ACC112 (cell line): ENCODE results near the gene ADCY2.

Source experiments
- H2AFZ ChIP-seq: fragments of 200-600 bp; sonication (generic); one replicate; pipeline ENCODE4 v1.6.0; 2017; ENCODE audit warnings: antibody characterized with exemption, low read length; ENCODE audit not compliant: unreplicated experiment
- H3K27ac ChIP-seq: fragments of 200-600 bp; sonication (generic); 2 replicates; pipeline ENCODE4 v1.5.1; 2014; ENCODE audit warnings: low read depth, mild to moderate bottlenecking, antibody characterized with exemption, low read length, moderate library complexity
- H3K27me3 ChIP-seq: fragments of 200-600 bp; sonication (generic); 2 replicates; pipeline ENCODE4 v1.6.1; 2014; ENCODE audit warnings: mild to moderate bottlenecking, antibody characterized with exemption, low read length, moderate library complexity, mixed read lengths; ENCODE audit not compliant: insufficient read depth
- H3K36me3 ChIP-seq: fragments of 200-600 bp; sonication (generic); 2 replicates; pipeline ENCODE4 v1.6.1; 2016; ENCODE audit warnings: mild to moderate bottlenecking, antibody characterized with exemption, low read length, moderate library complexity, mixed read lengths; ENCODE audit not compliant: insufficient read depth
- H3K4me1 ChIP-seq: fragments of 200-600 bp; sonication (generic); one replicate; pipeline ENCODE4 v1.6.1; 2016; ENCODE audit warnings: low read length, mixed read lengths; ENCODE audit not compliant: insufficient read depth, unreplicated experiment, control insufficient read depth
- H3K4me3 ChIP-seq: fragments of 200-600 bp; sonication (generic); 2 replicates; pipeline ENCODE4 v1.5.1; 2014; ENCODE audit warnings: mild to moderate bottlenecking, low read depth, low read length
- H3K79me2 ChIP-seq: fragments of 200-600 bp; sonication (generic); one replicate; pipeline ENCODE4 v1.6.0; 2016; ENCODE audit warnings: low read length; ENCODE audit not compliant: control insufficient read depth, unreplicated experiment, insufficient read depth

ADCY2 gene

GRCh38 chr5:7473115-7473514 lies 77.2 kb downstream of the ADCY2 start:
- Histone ChIP-seq H3K79me2 (no peaks in the 10 kb centered on the region), H3K27ac (no peak overlapping the region), H3K4me1 (no peaks in the 10 kb centered on the region)

DNA sequence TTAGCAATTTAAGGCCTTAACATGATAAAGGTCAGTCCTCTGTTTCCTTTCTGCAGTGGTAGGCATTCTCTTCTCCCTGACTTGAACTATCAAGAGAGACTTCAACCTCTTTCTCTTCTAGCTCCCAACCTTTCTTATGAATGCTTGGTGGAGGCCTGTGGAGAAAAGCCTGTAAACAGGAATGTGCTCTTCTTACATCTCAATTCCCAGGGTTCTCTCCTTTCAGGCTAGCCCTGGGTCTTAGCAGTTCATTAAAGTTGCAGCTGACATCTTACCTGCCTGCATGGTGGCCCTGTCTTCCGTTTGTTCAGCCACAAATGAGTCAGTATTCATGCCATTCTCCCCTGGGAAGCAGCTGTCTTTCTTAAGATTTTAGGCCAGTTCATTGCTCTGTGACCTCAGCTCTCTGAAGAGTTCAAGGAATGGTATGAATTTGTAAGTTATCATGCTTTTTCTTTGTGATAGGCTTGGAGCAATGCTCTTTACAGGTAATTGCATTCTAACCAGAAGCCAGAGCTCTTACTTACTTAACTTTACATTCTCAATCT lies 77.8 kb downstream of the ADCY2 start:
- H3K4me1 ChIP-seq: no peaks in the 10 kb centered on the region
- H2AFZ ChIP-seq: no peak overlapping the region
- H3K27ac ChIP-seq: no peak overlapping the region
- H3K27me3 ChIP-seq: no peaks in the 10 kb centered on the region
- no peak overlapping the region for H3K4me3 ChIP-seq
- H3K79me2 ChIP-seq: no peaks in the 10 kb centered on the region
- H3K36me3 ChIP-seq: no peaks in the 10 kb centered on the region

More at GRCh38 chr5:7473115-7473514, 77.2 kb downstream of the ADCY2 start:
- Histone ChIP-seq H3K27me3 (no peaks in the 10 kb centered on the region), H2AFZ (no peak overlapping the region), H3K4me3 (no peak overlapping the region), H3K36me3 (no peaks in the 10 kb centered on the region)

DNA sequence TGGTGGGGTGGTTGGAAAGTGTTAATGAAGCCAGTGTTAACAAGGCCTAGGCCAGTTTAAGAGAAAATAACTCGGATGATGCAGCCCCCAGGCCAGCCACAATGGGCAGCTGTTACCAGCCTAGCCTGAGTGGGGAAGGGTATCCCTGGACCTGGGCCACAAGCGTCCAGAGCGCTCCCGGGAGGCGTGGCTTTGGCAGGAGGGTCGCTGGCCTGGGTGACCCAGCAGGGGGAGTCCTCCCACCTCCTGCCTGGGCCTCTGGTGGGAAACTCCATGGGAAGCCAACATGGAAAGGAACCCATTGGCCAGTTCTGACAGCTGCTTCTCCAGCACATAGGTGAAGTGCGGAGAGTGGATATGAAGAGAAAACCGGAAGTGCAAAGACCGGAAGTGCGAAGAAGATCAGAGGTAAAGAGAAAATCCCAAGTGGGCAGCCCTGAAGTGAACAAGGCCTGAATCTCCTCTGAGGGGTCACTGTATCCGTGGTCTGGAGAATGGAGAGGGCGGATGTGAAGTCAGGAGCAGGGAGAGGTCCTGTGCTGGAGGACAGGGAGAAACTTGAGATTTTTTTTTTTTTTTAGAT lies 79.0 kb downstream of the ADCY2 start:
- Histone ChIP-seq H3K4me3 (no peak overlapping the region), H3K79me2 (no peaks in the 10 kb centered on the region), H3K27me3 (no peaks in the 10 kb centered on the region), H2AFZ (no peak overlapping the region), H3K4me1 (no peaks in the 10 kb centered on the region), H3K36me3 (no peaks in the 10 kb centered on the region), H3K27ac (no peak overlapping the region)

DNA sequence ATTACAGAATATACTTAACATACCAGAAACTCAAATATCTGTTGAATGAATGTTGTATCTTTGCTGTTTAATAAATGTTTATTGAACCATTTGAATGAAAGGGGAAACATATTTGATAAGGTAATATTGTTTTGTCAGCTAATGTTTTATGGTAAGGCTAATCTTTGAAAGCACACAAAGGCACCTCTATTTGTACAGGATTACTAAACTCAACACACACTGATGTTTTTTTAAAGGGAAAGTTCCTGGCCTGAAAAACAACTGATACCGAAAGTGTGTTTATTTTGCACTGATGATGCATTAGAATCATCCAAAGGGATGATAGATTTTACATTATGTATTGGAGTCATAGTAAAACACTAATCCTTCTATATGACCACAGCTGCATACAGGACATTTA lies 82.5 kb downstream of the ADCY2 start:
- H2AFZ ChIP-seq: no peak overlapping the region
- no peak overlapping the region for H3K27ac ChIP-seq
- H3K79me2 ChIP-seq: no peaks in the 10 kb centered on the region
- no peaks in the 10 kb centered on the region for H3K4me1 ChIP-seq
- H3K4me3 ChIP-seq: no peak overlapping the region
- no peaks in the 10 kb centered on the region for H3K27me3 ChIP-seq
- no peaks in the 10 kb centered on the region for H3K36me3 ChIP-seq

GRCh38 chr5:7488734-7489133 lies 92.8 kb downstream of the ADCY2 start:
- no peaks in the 10 kb centered on the region for H3K36me3 ChIP-seq
- H3K79me2 ChIP-seq: no peaks in the 10 kb centered on the region
- no peak overlapping the region for H3K4me3 ChIP-seq
- H3K27ac ChIP-seq: no peak overlapping the region
- H2AFZ ChIP-seq: no peak overlapping the region
- no peaks in the 10 kb centered on the region for H3K27me3 ChIP-seq
- H3K4me1 ChIP-seq: no peaks in the 10 kb centered on the region

DNA sequence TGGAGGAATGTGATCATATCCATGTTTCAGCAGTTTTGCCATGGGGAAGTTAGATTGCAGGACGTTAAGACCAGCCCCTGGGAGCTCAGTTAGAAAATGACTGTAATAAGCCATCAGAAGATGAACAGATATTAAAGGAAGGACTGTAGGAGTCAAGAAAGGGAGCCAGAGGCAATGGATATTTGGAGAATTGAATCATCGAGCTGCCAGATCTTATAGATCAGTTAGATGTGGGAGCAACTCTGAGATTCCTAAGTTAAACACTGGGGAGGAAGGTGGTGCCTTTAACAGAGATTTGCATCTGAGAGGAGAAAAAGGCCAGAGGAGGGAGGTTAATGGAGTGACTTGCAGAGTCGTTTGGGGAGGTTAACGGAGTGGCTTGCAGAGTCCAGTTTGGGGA lies 96.4 kb downstream of the ADCY2 start:
- H3K79me2 ChIP-seq: no peaks in the 10 kb centered on the region
- H3K36me3 ChIP-seq: no peaks in the 10 kb centered on the region
- H3K4me3 ChIP-seq: no peak overlapping the region
- H3K27me3 ChIP-seq: no peaks in the 10 kb centered on the region
- H2AFZ ChIP-seq: no peak overlapping the region
- H3K27ac ChIP-seq: no peak overlapping the region
- no peaks in the 10 kb centered on the region for H3K4me1 ChIP-seq

- Histone ChIP-seq H2AFZ (no peak overlapping the region), H3K27ac (no peak overlapping the region)
Observed at GRCh38 chr5:7493081-7493480, 97.1 kb downstream of the ADCY2 start.

DNA sequence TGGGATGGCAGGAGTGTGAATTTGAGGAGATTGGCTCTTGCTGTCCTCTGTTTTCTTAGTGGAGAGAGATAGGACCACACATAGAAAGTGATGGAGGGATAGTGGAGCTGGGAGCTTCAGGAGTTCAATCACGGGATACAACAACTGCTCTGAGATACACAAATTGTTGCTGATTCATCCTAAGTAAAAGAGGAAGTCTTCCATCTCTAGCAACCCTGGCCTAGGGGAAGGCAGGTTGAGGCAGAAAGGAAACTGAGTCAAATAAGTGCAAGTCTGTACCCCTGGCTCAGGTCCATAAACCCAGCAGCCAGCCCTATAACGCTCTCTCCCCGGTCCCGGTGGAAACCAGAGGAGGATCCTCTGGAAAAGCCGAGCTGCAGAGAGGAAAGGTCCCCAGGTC lies 97.7 kb downstream of the ADCY2 start:
- no peaks in the 10 kb centered on the region for H3K36me3 ChIP-seq
- H3K4me3 ChIP-seq: no peak overlapping the region
- no peak overlapping the region for H3K27ac ChIP-seq
- no peak overlapping the region for H2AFZ ChIP-seq
- no peaks in the 10 kb centered on the region for H3K27me3 ChIP-seq
- H3K79me2 ChIP-seq: no peaks in the 10 kb centered on the region
- no peaks in the 10 kb centered on the region for H3K4me1 ChIP-seq

More at GRCh38 chr5:7493081-7493480, 97.1 kb downstream of the ADCY2 start:
- no peak overlapping the region for H3K4me3 ChIP-seq
- no peaks in the 10 kb centered on the region for H3K79me2 ChIP-seq
- H3K36me3 ChIP-seq: no peaks in the 10 kb centered on the region
- H3K4me1 ChIP-seq: no peaks in the 10 kb centered on the region
- no peaks in the 10 kb centered on the region for H3K27me3 ChIP-seq

- Histone ChIP-seq H2AFZ (no peak overlapping the region), H3K27ac (no peak overlapping the region), H3K36me3 (no peaks in the 10 kb centered on the region), H3K27me3 (no peaks in the 10 kb centered on the region), H3K79me2 (no peaks in the 10 kb centered on the region), H3K4me1 (no peaks in the 10 kb centered on the region), H3K4me3 (no peak overlapping the region)
Observed at GRCh38 chr5:7494481-7495130, 98.7 kb downstream of the ADCY2 start.

DNA sequence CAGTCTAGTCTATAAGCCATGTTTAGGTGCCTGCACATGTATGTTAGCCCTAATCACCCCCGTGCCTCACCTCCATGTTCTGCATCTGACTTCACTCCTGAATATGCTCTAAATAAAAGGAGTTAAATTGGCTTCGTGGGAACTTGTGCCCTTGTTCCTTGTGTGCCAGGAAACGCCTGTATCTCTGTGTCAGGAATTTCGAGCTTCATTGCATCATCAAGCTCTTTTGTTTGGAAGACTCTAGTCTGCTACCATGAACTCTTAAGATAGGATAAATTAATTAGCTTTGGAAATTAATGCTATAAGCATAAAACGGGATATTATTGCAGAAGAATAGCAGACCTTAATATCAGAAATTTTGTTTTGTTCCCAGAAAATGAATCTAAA lies 99.2 kb downstream of the ADCY2 start:
- Histone ChIP-seq H3K4me3 (no peak overlapping the region), H3K4me1 (no peaks in the 10 kb centered on the region), H3K36me3 (no peaks in the 10 kb centered on the region), H2AFZ (no peak overlapping the region), H3K27ac (no peak overlapping the region), H3K79me2 (no peaks in the 10 kb centered on the region), H3K27me3 (no peaks in the 10 kb centered on the region)

DNA sequence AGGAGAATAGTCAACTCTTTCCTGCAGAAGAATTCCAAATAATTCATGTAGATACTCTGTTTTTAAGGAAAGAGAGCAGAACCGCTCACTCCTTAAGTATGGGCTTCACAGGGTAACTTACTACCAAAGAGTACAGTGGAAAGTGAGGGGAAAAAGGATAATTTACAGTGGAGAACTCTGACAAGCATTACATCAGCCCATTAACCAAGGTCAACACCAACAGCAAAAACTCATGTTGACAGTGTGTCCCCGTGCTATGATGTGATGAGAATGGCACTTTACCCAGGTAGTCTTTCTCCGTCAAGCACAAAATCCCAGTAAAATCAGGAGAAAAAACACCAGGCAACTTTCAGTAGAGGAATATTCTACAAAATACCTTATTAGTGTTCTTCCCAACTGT lies 104.3 kb downstream of the ADCY2 start:
- no peak overlapping the region for H2AFZ ChIP-seq
- H3K4me3 ChIP-seq: no peak overlapping the region
- no peaks in the 10 kb centered on the region for H3K79me2 ChIP-seq
- no peak overlapping the region for H3K27ac ChIP-seq
- no peaks in the 10 kb centered on the region for H3K4me1 ChIP-seq
- no peaks in the 10 kb centered on the region for H3K27me3 ChIP-seq
- no peaks in the 10 kb centered on the region for H3K36me3 ChIP-seq
